Tibial artery (tissue), 4 donors: ENCODE measurements around the gene KISS1R.

Experiments used
- DNase-seq, 2 donors: peaks; one replicate each; pipeline ENCODE4 v3.0.0-alpha.2; 2019
- H3K27ac ChIP-seq, 2 donors: fragments of 200-600 bp; sonication (generic) in 1 of 2; 1 replicate in 1 of 2; 2 replicates in 1 of 2; pipeline ENCODE4 v1.5.1; 2018 to 2019; ENCODE audit warnings: mild to moderate bottlenecking in 1 of 2
- H3K27me3 ChIP-seq, 2 donors: fragments of 200-600 bp; sonication (generic) in 1 of 2; one replicate each; pipeline versions ENCODE4 v1.5.1 to v1.6.0; 2016 to 2019
- H3K36me3 ChIP-seq, 3 donors: fragments of 200-600 bp; sonication (generic) in 2 of 3; one replicate each; pipeline ENCODE4 v1.5.1; 2016 to 2019; ENCODE audit warnings: mild to moderate bottlenecking in 2 of 3
- H3K4me1 ChIP-seq, 4 donors: fragments of 200-600 bp; sonication (generic) in 2 of 4; 1 replicate in 3 of 4; 2 replicates in 1 of 4; pipeline ENCODE4 v1.5.1; 2016 to 2019
- H3K4me3 ChIP-seq, 2 donors: fragments of 200-600 bp; sonication (generic) in 1 of 2; 1 replicate in 1 of 2; 2 replicates in 1 of 2; pipeline ENCODE4 v1.5.1; 2018 to 2019; ENCODE audit warnings: mild to moderate bottlenecking in 2 of 2
- H3K9me3 ChIP-seq, 3 donors: fragments of 200-600 bp; sonication (generic) in 1 of 3; one replicate each; pipeline ENCODE4 v1.5.1; 2016 to 2019
- intact Hi-C: fragments of 100-400 bp; cut with DNase I; formaldehyde crosslinking; loops from one replicate; pipeline ENCODE4 v1.15.0; 2023; ENCODE audit warnings: low total_unique reads
- TF ChIP-seq, protein P1 (sequence below), 2 experiments: fragments of 200-600 bp in 1 of 2; fragments of 450-650 bp in 1 of 2; IDR thresholded peaks; one replicate each; pipeline ENCODE4 v1.5.1; 2017 to 2019; ENCODE audit warnings: antibody characterized with exemption in 2 of 2, mild to moderate bottlenecking in 1 of 2, moderate library complexity in 1 of 2

The KISS1R gene

GRCh38 chr19:896999-897398, 20.1 kb upstream of the KISS1R start:
- H3K27ac ChIP-seq = no peak overlapping the region
- H3K27me3 ChIP-seq = no peaks in the 10 kb centered on the region
- H3K4me3 ChIP-seq = no peak overlapping the region
- peaks cover 0 to 11% (median 3%) of the 10 kb centered on the region in 4 donors for H3K4me1 ChIP-seq
- intact Hi-C loops = no loop called here
- peaks cover 0 to 48% (median 35%) of the 10 kb centered on the region in 3 donors for H3K36me3 ChIP-seq
- TF ChIP-seq, protein P1, sequence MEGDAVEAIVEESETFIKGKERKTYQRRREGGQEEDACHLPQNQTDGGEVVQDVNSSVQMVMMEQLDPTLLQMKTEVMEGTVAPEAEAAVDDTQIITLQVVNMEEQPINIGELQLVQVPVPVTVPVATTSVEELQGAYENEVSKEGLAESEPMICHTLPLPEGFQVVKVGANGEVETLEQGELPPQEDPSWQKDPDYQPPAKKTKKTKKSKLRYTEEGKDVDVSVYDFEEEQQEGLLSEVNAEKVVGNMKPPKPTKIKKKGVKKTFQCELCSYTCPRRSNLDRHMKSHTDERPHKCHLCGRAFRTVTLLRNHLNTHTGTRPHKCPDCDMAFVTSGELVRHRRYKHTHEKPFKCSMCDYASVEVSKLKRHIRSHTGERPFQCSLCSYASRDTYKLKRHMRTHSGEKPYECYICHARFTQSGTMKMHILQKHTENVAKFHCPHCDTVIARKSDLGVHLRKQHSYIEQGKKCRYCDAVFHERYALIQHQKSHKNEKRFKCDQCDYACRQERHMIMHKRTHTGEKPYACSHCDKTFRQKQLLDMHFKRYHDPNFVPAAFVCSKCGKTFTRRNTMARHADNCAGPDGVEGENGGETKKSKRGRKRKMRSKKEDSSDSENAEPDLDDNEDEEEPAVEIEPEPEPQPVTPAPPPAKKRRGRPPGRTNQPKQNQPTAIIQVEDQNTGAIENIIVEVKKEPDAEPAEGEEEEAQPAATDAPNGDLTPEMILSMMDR (IDR thresholded peaks at IDR 0.05) = no peak
- H3K9me3 ChIP-seq = no peaks in the 10 kb centered on the region
- no peak for DNase-seq

GRCh38 chr19:897442-898039, 19.6 kb upstream of the KISS1R start:
- TF ChIP-seq, protein P1 (IDR thresholded peaks at IDR 0.05) = no peak
- Histone ChIP-seq H3K27me3 (no peaks in the 10 kb centered on the region), H3K27ac (no peak overlapping the region), H3K9me3 (no peaks in the 10 kb centered on the region), H3K4me1 (peaks cover 0 to 5% (median 1%) of the 10 kb centered on the region in 4 donors), H3K36me3 (peaks cover 0 to 49% (median 35%) of the 10 kb centered on the region in 3 donors), H3K4me3 (no peak overlapping the region)
- intact Hi-C loops = no loop called here
- DNase-seq = no peak

- no peak overlapping the region for H3K27ac ChIP-seq
- H3K9me3 ChIP-seq = no peaks in the 10 kb centered on the region
- peaks cover 0 to 49% (median 35%) of the 10 kb centered on the region in 3 donors for H3K36me3 ChIP-seq
Observed at GRCh38 chr19:898663-899062, 18.5 kb upstream of the KISS1R start.

DNA sequence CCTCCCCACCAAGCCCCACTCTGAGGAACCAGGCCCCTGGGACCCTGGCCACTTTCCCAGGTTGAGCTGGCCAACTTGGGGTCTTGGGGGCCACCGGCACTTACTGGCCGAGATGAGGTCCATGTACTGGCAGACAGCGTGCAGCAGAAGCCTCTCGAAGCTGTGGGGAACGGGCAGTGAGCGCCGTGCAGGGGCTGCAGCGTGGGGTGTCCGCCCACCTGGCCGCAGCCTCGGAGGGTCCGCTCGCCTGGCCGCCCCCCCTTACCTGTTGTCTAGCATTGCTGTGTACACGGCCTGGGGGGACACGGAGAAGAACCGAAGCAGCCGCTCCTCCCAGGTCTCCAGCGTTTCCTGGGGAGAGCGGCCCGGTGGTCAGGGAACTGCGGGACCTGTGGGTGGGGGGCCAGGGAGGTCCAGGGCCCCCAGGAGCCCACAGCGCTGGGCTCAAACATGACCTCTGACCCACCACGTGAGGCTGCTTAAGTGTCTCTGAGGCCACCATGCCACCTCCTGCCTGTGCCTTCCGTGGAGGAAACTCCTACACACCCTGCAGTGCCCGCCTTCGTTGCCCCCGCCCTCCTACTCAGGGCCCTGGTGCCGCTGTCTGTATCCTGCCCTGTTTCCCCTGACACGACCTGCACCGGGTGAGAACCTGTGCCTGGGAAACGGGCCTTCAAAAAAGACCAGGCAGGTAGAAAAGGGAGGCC, 17.6 kb upstream of the KISS1R start:
- intact Hi-C loops = no loop called here
- TF ChIP-seq, protein P1 (IDR thresholded peaks at IDR 0.05) = no peak
- peaks cover 0 to 7% (median 0%) of the 10 kb centered on the region in 4 donors for H3K4me1 ChIP-seq
- H3K4me3 ChIP-seq = no peak overlapping the region
- no peaks in the 10 kb centered on the region for H3K27me3 ChIP-seq
- no peaks in the 10 kb centered on the region for H3K9me3 ChIP-seq
- DNase-seq = no peak
- H3K36me3 ChIP-seq = peaks cover 0 to 49% (median 35%) of the 10 kb centered on the region in 3 donors
- no peak overlapping the region for H3K27ac ChIP-seq

More at GRCh38 chr19:898663-899062, 18.5 kb upstream of the KISS1R start:
- Histone ChIP-seq H3K4me1 (peaks cover 0 to 7% (median 2%) of the 10 kb centered on the region in 4 donors), H3K4me3 (no peak overlapping the region), H3K27me3 (no peaks in the 10 kb centered on the region)
- TF ChIP-seq, protein P1 (IDR thresholded peaks at IDR 0.05) = no peak
- intact Hi-C loops = no loop called here
- no peak for DNase-seq

- H3K27ac ChIP-seq = no peak overlapping the region
- no peaks in the 10 kb centered on the region for H3K27me3 ChIP-seq
- H3K9me3 ChIP-seq = no peaks in the 10 kb centered on the region
- H3K36me3 ChIP-seq = peaks cover 0 to 49% (median 35%) of the 10 kb centered on the region in 3 donors
- TF ChIP-seq, protein P1 (IDR thresholded peaks at IDR 0.05) = no peak
- intact Hi-C loops = no loop called here
- H3K4me3 ChIP-seq = no peak overlapping the region
- H3K4me1 ChIP-seq = peaks cover 0 to 7% (median 0%) of the 10 kb centered on the region in 4 donors
- DNase-seq = no peak
Observed at GRCh38 chr19:900043-900301, 17.2 kb upstream of the KISS1R start.
